Esophagus muscularis mucosa (tissue), 4 donors: ENCODE results near the gene SLC37A1. TPM values are rescaled to one million over a fixed set of nuclear protein-coding genes. Genes with fewer than 3 reads are reported as not detected.

ENCODE experiments used
- DNase-seq: peaks from one replicate; pipeline ENCODE4 v3.0.0-alpha.2; 2017; ENCODE audit errors: extremely low spot score
- H3K27ac ChIP-seq, 4 donors: fragments of 200-600 bp; sonication (generic); replicated peaks in 1 of 4; 1 replicate in 3 of 4; 2 replicates in 1 of 4; pipeline ENCODE4 v1.5.1; 2016 to 2019; ENCODE audit warnings: mild to moderate bottlenecking in 1 of 4
- H3K27me3 ChIP-seq, 4 donors: fragments of 200-600 bp; sonication (generic); one replicate each; pipeline versions ENCODE4 v1.5.1 to v1.6.0; 2016 to 2019
- H3K36me3 ChIP-seq, 4 donors: fragments of 200-600 bp; sonication (generic); one replicate each; pipeline ENCODE4 v1.5.1; 2016 to 2019
- H3K4me1 ChIP-seq, 4 donors: fragments of 200-600 bp; sonication (generic); one replicate each; pipeline ENCODE4 v1.5.1; 2016 to 2019
- H3K4me3 ChIP-seq, 4 donors: fragments of 200-600 bp; sonication (generic); 1 replicate in 2 of 4; 2 replicates in 2 of 4; pipeline ENCODE4 v1.5.1; 2016 to 2019; ENCODE audit warnings: mild to moderate bottlenecking in 4 of 4, moderate library complexity in 1 of 4
- H3K9me3 ChIP-seq, 4 donors: fragments of 200-600 bp; sonication (generic); 1 replicate in 3 of 4; 2 replicates in 1 of 4; pipeline ENCODE4 v1.5.1; 2016 to 2019
- CTCF ChIP-seq, 3 experiments: fragments of 200-600 bp in 2 of 3; fragments of 450-650 bp in 1 of 3; sonication (generic) in 2 of 3; IDR thresholded peaks; one replicate each; pipeline ENCODE4 v1.5.1; 2017 to 2019; ENCODE audit warnings: antibody characterized with exemption in 3 of 3, mild to moderate bottlenecking in 2 of 3, moderate library complexity in 1 of 3
- EP300 ChIP-seq: sonication (generic); formaldehyde crosslinking; IDR thresholded peaks from one replicate; pipeline ENCODE4 v1.6.1; 2017; ENCODE audit warnings: antibody characterized with exemption
- POLR2A ChIP-seq: fragments of 450-650 bp; IDR thresholded peaks from one replicate; pipeline ENCODE4 v1.6.1; 2017; ENCODE audit warnings: antibody characterized with exemption, moderate library complexity, mild to moderate bottlenecking, low read depth
- POLR2AphosphoS5 ChIP-seq, 2 donors: sonication (generic); formaldehyde crosslinking; IDR thresholded peaks; one replicate each; pipeline ENCODE4 v1.6.1; 2017; ENCODE audit warnings: antibody characterized with exemption in 2 of 2
- WGBS: methylation state at CpG from one replicate; pipeline ENCODE4 v1.1.5; 2018; 5-methylcytosine and 5-hydroxymethylcytosine counted together
- intact Hi-C: fragments of 100-400 bp; cut with DNase I; formaldehyde crosslinking; loops from one replicate; pipeline ENCODE4 v1.15.1; 2023
- total RNA-seq, 4 donors: library from RNA; depleted of rRNA; stranded (reverse); fragments of >200 nt; gene quantifications; one replicate each; pipeline versions ENCODE4 v1.1.0 to v1.2.1, GENCODE V29; 2016

SLC37A1 gene
- total RNA-seq, 4 donors from 2014 or later = 5.4 to 11.1 (median 7.1) TPM

GRCh38 chr21:42593007-42593814 lies 79.6 kb downstream of the SLC37A1 start:
- peaks cover 7 to 21% (median 12%) of the 10 kb centered on the region in 4 donors for H3K4me1 ChIP-seq
- peak overlapping the region; percentile 3 to 35 (median 16) for H3K4me3 ChIP-seq
- no peak for TF ChIP-seq POLR2AphosphoS5 (IDR thresholded peaks at IDR 0.05)
- TF ChIP-seq EP300 = no peak
- peak; percentile 63 to 89 (median 71) for TF ChIP-seq CTCF (IDR thresholded peaks at IDR 0.05)
- intact Hi-C loops = loop anchor here (5.0 kb wide), 1 partner anchor 224 kb away; no protein-coding TSS in a partner anchor
- no peaks in the 10 kb centered on the region for H3K36me3 ChIP-seq
- WGBS = 53% methylated on average over 12 of the region's 33 CpGs
- no peak overlapping the region for H3K27ac ChIP-seq
- H3K27me3 ChIP-seq = peaks cover 0 to 27% (median 0%) of the 10 kb centered on the region in 4 donors
- DNase-seq = no peak
- H3K9me3 ChIP-seq = no peaks in the 10 kb centered on the region

- Histone ChIP-seq H3K4me3 (no peak overlapping the region), H3K4me1 (peaks cover 7 to 21% (median 12%) of the 10 kb centered on the region in 4 donors), H3K9me3 (no peaks in the 10 kb centered on the region), H3K27me3 (peaks cover 0 to 27% (median 0%) of the 10 kb centered on the region in 4 donors), H3K36me3 (no peaks in the 10 kb centered on the region), H3K27ac (no peak overlapping the region)
- DNase-seq = no peak
- intact Hi-C loops = loop anchor here (5.0 kb wide), 2 partner anchors 73 to 223 kb away; no protein-coding TSS in a partner anchor
- TF ChIP-seq EP300 (no peak), POLR2AphosphoS5 (IDR thresholded peaks at IDR 0.05) (no peak), CTCF (IDR thresholded peaks at IDR 0.05) (no peak), POLR2A (no peak)
- WGBS = 70% methylated on average over 17 of the region's 17 CpGs
These were observed 81.1 kb downstream of the SLC37A1 start for GRCh38 chr21:42594616-42595282.

DNA sequence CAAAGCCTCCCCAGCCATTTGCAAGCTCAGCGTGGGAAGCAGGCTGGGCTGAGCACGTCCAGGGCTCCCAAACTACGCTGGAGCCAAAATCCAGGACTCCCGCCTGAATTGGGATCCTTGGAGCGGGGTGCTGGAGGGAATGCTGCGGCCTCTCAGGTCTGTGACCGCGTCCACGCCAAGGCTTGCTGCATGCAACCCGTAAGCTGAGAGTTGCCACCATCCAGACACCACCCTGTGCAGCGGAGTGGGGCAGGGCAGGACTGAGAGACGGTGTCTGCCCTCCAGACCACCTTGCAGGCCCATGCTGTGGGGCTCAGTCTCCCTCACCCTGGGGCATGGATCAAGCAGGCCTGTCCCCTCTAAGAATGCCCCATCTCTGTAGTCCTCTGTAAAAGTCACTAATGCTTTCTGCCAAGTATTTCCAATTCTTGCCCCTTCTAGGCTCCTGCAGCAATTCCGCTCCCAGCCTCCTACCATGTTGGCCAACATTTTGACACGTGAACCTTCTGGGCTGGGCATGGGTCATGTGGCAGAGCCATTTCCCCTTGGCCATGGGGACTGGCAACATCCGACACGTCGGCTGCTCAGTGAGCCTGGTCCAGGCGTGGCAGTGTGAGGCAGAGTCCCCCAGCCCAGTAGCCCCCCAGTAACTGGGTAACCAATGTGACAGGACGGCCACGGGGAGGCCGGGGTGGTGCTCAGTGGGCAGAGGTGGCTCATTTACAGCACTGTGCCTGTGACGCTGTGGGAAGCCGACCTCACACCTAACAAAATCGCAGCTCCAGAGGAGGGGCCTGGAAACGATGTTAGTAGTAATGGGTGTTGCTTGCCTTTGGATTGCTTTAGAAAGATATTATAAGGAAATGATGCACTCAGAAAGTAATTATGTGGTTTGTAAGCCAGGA lies 81.9 kb downstream of the SLC37A1 start:
- DNase-seq = no peak
- H3K4me3 ChIP-seq = no peak overlapping the region
- H3K27me3 ChIP-seq = peaks cover 0 to 23% (median 0%) of the 10 kb centered on the region in 4 donors
- TF ChIP-seq POLR2AphosphoS5 (IDR thresholded peaks at IDR 0.05) = no peak
- H3K27ac ChIP-seq = no peak overlapping the region
- WGBS = 85% methylated on average over 15 of the region's 25 CpGs
- intact Hi-C loops = loop anchor here (5.0 kb wide), 1 partner anchor 72 kb away; no protein-coding TSS in a partner anchor
- no peaks in the 10 kb centered on the region for H3K36me3 ChIP-seq
- H3K9me3 ChIP-seq = no peaks in the 10 kb centered on the region
- H3K4me1 ChIP-seq = peaks cover 7 to 21% (median 12%) of the 10 kb centered on the region in 4 donors

- intact Hi-C loops = loop anchor here (5.0 kb wide), 1 partner anchor 71 kb away; no protein-coding TSS in a partner anchor
- 85% methylated on average over 2 of the region's 2 CpGs for WGBS
- peaks cover 0 to 25% (median 0%) of the 10 kb centered on the region in 4 donors for H3K27me3 ChIP-seq
- no peak overlapping the region for H3K4me3 ChIP-seq
- H3K27ac ChIP-seq = no peak overlapping the region
- TF ChIP-seq CTCF (IDR thresholded peaks at IDR 0.05) (no peak), POLR2A (no peak), POLR2AphosphoS5 (IDR thresholded peaks at IDR 0.05) (no peak), EP300 (no peak)
- H3K9me3 ChIP-seq = no peaks in the 10 kb centered on the region
- DNase-seq = no peak
- peaks cover 7 to 21% (median 12%) of the 10 kb centered on the region in 4 donors for H3K4me1 ChIP-seq
- H3K36me3 ChIP-seq = no peaks in the 10 kb centered on the region
These were observed 83.0 kb downstream of the SLC37A1 start for GRCh38 chr21:42596657-42597056.
